GM12801 (cell line): ENCODE measurements around the gene CEP250.

Source experiments
- TF ChIP-seq, protein P1 (sequence below): IDR thresholded peaks from one replicate; pipeline ENCODE4 v1.5.1; 2011; ENCODE audit warnings: control low read depth; ENCODE audit not compliant: insufficient read length; ENCODE audit errors: extremely low read depth

Gene CEP250, protein sequence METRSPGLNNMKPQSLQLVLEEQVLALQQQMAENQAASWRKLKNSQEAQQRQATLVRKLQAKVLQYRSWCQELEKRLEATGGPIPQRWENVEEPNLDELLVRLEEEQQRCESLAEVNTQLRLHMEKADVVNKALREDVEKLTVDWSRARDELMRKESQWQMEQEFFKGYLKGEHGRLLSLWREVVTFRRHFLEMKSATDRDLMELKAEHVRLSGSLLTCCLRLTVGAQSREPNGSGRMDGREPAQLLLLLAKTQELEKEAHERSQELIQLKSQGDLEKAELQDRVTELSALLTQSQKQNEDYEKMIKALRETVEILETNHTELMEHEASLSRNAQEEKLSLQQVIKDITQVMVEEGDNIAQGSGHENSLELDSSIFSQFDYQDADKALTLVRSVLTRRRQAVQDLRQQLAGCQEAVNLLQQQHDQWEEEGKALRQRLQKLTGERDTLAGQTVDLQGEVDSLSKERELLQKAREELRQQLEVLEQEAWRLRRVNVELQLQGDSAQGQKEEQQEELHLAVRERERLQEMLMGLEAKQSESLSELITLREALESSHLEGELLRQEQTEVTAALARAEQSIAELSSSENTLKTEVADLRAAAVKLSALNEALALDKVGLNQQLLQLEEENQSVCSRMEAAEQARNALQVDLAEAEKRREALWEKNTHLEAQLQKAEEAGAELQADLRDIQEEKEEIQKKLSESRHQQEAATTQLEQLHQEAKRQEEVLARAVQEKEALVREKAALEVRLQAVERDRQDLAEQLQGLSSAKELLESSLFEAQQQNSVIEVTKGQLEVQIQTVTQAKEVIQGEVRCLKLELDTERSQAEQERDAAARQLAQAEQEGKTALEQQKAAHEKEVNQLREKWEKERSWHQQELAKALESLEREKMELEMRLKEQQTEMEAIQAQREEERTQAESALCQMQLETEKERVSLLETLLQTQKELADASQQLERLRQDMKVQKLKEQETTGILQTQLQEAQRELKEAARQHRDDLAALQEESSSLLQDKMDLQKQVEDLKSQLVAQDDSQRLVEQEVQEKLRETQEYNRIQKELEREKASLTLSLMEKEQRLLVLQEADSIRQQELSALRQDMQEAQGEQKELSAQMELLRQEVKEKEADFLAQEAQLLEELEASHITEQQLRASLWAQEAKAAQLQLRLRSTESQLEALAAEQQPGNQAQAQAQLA (N-terminal part only)

DNA sequence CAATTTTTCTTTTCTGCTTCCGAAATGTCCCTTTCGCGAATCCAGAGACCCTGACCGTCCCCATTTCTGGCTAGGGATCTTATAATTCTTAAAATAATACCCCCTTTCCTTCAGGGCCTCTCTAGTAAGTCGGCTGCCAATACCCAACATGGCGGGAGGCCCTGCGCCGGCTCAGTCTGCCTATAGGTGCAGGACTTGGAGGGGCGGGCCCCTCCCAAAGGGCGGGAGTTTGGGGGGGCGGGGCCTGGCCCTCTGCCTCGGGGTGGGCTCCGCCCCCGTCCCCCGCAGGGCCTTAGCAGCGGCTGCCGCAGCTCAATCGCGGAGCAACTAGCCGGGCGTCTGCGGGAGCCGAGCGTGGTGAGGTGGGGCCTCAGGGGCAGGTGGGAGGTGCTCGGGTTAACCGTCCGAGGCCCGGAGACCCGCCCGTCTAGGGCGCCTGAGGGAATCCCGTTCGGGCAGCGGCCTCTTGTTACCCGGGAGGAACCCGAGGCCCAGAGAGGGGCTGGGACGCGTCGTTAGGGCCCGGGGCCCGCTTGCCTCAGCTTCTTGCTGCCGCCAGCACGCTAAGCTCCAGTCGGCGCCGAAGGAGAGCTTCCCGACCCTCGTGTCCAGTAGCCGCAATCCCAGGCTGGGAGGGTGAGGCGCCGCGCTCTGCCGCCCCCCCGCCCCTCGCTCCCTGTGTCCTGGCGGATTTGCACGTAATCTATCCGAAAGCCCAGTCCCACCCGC is at the start of gene CEP250:
TSS of gene CEP250 (plus strand) at position 718 of the 729 bp plus-strand sequence. CDS start 6,770 bp downstream, outside the sequence.
- TF ChIP-seq, protein P1, sequence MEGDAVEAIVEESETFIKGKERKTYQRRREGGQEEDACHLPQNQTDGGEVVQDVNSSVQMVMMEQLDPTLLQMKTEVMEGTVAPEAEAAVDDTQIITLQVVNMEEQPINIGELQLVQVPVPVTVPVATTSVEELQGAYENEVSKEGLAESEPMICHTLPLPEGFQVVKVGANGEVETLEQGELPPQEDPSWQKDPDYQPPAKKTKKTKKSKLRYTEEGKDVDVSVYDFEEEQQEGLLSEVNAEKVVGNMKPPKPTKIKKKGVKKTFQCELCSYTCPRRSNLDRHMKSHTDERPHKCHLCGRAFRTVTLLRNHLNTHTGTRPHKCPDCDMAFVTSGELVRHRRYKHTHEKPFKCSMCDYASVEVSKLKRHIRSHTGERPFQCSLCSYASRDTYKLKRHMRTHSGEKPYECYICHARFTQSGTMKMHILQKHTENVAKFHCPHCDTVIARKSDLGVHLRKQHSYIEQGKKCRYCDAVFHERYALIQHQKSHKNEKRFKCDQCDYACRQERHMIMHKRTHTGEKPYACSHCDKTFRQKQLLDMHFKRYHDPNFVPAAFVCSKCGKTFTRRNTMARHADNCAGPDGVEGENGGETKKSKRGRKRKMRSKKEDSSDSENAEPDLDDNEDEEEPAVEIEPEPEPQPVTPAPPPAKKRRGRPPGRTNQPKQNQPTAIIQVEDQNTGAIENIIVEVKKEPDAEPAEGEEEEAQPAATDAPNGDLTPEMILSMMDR, result no peak

DNA sequence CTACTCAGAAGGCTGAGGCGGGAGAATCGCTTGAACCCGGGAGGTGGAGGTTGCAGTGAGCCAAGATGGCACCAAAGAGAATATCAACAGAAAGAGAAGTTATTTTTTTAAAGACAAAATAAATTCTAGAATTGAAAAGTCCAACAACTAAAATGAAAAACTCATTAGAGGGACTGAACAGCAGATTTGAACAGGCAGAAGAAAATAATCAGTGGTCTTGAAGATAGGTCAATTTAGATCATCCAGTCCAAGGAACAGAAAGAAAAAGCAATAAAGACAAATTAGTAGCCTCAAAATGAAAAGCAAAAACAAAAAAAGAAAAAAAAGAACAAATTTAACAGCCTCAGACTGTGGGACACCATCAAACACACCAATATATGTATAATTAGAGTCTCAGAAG is 49.6 kb upstream of the CEP250 start:
- TF ChIP-seq, protein P1, result no peak

DNA sequence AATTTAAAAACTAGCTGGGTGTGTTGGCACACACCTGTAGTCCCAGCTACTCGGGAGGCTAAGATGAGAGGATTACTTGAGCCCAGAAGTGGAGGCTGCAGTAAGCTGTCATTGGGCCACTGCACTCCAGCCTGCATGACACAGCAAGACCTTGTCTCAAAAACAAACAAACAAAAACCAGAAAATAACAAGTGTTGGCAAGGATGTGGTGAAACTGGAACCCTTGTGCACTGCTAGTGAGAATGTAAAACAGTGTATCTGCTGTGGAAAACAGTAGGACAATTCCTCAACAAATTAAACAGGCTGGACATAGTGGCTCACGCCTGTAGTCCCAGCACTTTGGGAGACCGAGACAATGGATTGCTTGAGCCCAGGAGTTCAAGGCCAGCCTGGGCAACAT is 47.1 kb upstream of the CEP250 start:
- TF ChIP-seq, protein P1, result no peak

DNA sequence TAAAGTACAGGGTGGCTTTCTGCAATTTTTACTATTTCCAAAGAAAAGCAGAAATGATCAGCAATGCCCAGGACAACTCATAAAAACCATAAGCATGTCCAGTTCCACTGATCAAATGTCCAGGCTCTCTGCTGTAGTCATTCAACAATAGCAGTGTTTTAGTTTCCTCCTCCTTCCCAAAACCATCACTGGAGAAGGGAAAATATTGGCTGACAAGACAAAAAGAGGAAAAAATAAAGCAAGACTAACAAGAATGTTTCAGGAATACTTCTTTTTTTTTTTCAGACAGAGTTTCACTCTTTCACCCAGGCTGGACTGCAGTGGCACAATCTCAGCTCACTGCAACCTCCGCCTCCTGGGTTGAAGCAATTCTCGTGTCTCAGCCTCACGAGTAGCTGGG is 45.9 kb upstream of the CEP250 start:
- TF ChIP-seq, protein P1, result no peak

DNA sequence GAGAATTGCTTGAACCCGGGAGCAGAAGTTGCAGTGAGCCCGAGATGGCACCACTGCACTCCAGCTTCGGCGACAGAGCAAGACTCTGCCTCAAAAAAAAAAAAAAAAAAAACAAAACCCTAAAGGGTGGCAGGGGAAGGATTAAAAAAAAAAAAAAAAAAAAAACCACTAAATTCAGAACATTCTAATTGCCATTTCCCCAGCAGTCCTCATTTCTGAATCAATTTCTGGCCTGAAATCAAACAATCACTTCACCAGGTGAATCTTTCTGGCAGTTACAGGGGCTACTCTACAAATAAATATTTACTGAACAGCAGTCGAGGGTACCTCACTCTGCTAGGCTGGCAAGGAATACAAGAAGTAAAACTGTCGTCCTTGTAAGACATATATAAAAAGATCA is 44.8 kb upstream of the CEP250 start:
- TF ChIP-seq, protein P1, result no peak

DNA sequence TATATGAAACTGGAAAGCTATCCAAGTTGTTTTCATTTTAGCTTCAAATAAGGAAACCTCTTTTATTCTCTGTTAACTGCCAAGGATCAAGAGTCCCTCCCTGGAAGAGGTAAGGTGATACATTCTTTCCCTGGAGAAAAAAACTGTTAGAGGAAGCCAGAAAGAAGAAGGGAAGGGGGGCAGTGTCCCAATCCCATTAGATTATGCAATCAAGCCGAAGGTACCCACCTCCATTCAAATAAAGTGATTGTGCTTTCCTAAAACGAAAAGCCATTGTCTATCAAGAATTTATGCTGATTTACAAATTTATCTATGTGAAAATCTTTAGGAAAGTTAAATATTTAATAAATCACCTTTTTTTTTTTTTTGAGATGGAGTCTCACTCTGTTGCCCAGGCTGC is 34.1 kb upstream of the CEP250 start:
- TF ChIP-seq, protein P1, result no peak
